ENCODE data around the gene NTRK3.

NTRK3 gene

GRCh38 chr15:87916208-87916607, 340.3 kb downstream of the NTRK3 start:
- TF ChIP-seq CTCF (IDR thresholded peaks at IDR 0.05; ENCODE audit: low read depth, low read length, missing control alignments) = no peak
- no peak for DNase-seq (ENCODE audit: extremely low read depth, low read depth)
- no peak overlapping the region for H3K4me3 ChIP-seq (replicated peaks; ENCODE audit: low read depth, low read length)

- no peak overlapping the region for H3K4me3 ChIP-seq (replicated peaks; ENCODE audit: low read depth, low read length)
- no peak for TF ChIP-seq CTCF (IDR thresholded peaks at IDR 0.05; ENCODE audit: low read depth, low read length, missing control alignments)
- DNase-seq (ENCODE audit: extremely low read depth, low read depth) = no peak
These were observed 346.2 kb downstream of the NTRK3 start for GRCh38 chr15:87910301-87910700.

- no peak overlapping the region for H3K4me3 ChIP-seq (replicated peaks; ENCODE audit: low read depth, low read length)
- no peak for DNase-seq (ENCODE audit: extremely low read depth, low read depth)
- TF ChIP-seq CTCF (IDR thresholded peaks at IDR 0.05; ENCODE audit: low read depth, low read length, missing control alignments) = no peak
These were observed 348.7 kb downstream of the NTRK3 start for GRCh38 chr15:87907676-87908446.

- H3K4me3 ChIP-seq (replicated peaks; ENCODE audit: low read depth, low read length) = no peak overlapping the region
- DNase-seq (ENCODE audit: extremely low read depth, low read depth) = no peak
- TF ChIP-seq CTCF (IDR thresholded peaks at IDR 0.05; ENCODE audit: low read depth, low read length, missing control alignments) = no peak
These were observed 350.1 kb downstream of the NTRK3 start for GRCh38 chr15:87906444-87906843.

- DNase-seq (ENCODE audit: extremely low read depth, low read depth) = no peak
- no peak for TF ChIP-seq CTCF (IDR thresholded peaks at IDR 0.05; ENCODE audit: low read depth, low read length, missing control alignments)
- H3K4me3 ChIP-seq (replicated peaks; ENCODE audit: low read depth, low read length) = no peak overlapping the region
These were observed 353.6 kb downstream of the NTRK3 start for GRCh38 chr15:87902772-87903426.

GRCh38 chr15:87901926-87902690, 354.4 kb downstream of the NTRK3 start:
- no peak for TF ChIP-seq CTCF (IDR thresholded peaks at IDR 0.05; ENCODE audit: low read depth, low read length, missing control alignments)
- no peak for DNase-seq (ENCODE audit: extremely low read depth, low read depth)
- no peak overlapping the region for H3K4me3 ChIP-seq (replicated peaks; ENCODE audit: low read depth, low read length)
